OCI-LY1 (cell line): ENCODE data around the gene ENSA.
"Not testable (repeated sequence)": the region's sequence is repeated elsewhere in the genome, so short reads cannot be mapped to it uniquely, and the experiment has no call there.

Experiments used
- H2AFZ ChIP-seq: fragments of 200-600 bp; sonication (generic), shearing (Covaris generic); 2 replicates; pipeline ENCODE4 v1.6.0; 2014; ENCODE audit warnings: antibody characterized with exemption, mild to moderate bottlenecking, low read length
- H3F3A ChIP-seq: fragments of 200-600 bp; sonication (generic), shearing (Covaris generic); 2 replicates; pipeline ENCODE4 v1.6.0; 2014; ENCODE audit warnings: mild to moderate bottlenecking, antibody characterized with exemption, low read length, moderate library complexity; ENCODE audit not compliant: insufficient read depth
- H3K27ac ChIP-seq: fragments of 200-600 bp; sonication (generic); 2 replicates; pipeline ENCODE4 v1.5.1; 2014; ENCODE audit warnings: low read length, mixed run types, mild to moderate bottlenecking, low read depth; ENCODE audit not compliant: poor library complexity, severe bottlenecking
- H3K27me3 ChIP-seq: fragments of 200-600 bp; sonication (generic); 2 replicates; pipeline ENCODE4 v1.6.0; 2014; ENCODE audit warnings: antibody characterized with exemption, mild to moderate bottlenecking, low read length, moderate library complexity; ENCODE audit not compliant: insufficient read depth
- H3K36me3 ChIP-seq: fragments of 200-600 bp; sonication (generic); 2 replicates; pipeline ENCODE4 v1.6.1; 2014; ENCODE audit warnings: mild to moderate bottlenecking, antibody characterized with exemption, low read length, moderate library complexity, mixed read lengths; ENCODE audit not compliant: insufficient read depth
- H3K4me1 ChIP-seq: fragments of 200-600 bp; sonication (generic); 2 replicates; pipeline ENCODE4 v1.5.1; 2014; ENCODE audit warnings: mild to moderate bottlenecking, low read length, moderate library complexity; ENCODE audit not compliant: insufficient read depth, severe bottlenecking
- H3K4me2 ChIP-seq: fragments of 200-600 bp; sonication (generic), shearing (Covaris generic); 2 replicates; pipeline ENCODE4 v1.6.1; 2014; ENCODE audit warnings: low read length
- H3K4me3 ChIP-seq: fragments of 200-600 bp; sonication (generic); 2 replicates; pipeline ENCODE4 v1.5.1; 2014; ENCODE audit warnings: low read length, low read depth, mild to moderate bottlenecking, mixed read lengths; ENCODE audit not compliant: poor library complexity, severe bottlenecking
- H3K79me2 ChIP-seq: fragments of 200-600 bp; shearing (Covaris generic); 2 replicates; pipeline ENCODE4 v1.6.1; 2016; ENCODE audit warnings: mixed run types, low read length, mixed read lengths; ENCODE audit not compliant: insufficient read depth
- H3K9ac ChIP-seq: fragments of 200-600 bp; sonication (generic), shearing (Covaris generic); 2 replicates; pipeline ENCODE4 v1.6.1; 2014; ENCODE audit warnings: mild to moderate bottlenecking, low read length, mixed read lengths
- H3K9me2 ChIP-seq: fragments of 200-600 bp; sonication (generic), shearing (Covaris generic); 2 replicates; pipeline ENCODE4 v1.6.1; 2014; ENCODE audit warnings: low read depth, mild to moderate bottlenecking, low read length, mixed read lengths
- H3K9me3 ChIP-seq: fragments of 200-600 bp; shearing (Covaris generic); 2 replicates; pipeline ENCODE4 v1.6.1; 2014; ENCODE audit warnings: low read length, mixed read lengths
- H4K20me1 ChIP-seq: fragments of 200-600 bp; sonication (generic), shearing (Covaris generic); 2 replicates; pipeline ENCODE4 v1.6.0; 2016; ENCODE audit warnings: mild to moderate bottlenecking, low read length; ENCODE audit not compliant: insufficient read depth
- CTCF ChIP-seq: fragments of 200-600 bp; sonication (generic), shearing (Covaris generic); IDR thresholded peaks from 2 replicates; pipeline ENCODE4 v1.5.1; 2017; ENCODE audit warnings: mild to moderate bottlenecking, antibody characterized with exemption, low read length, moderate library complexity, mixed read lengths
- EZH2 ChIP-seq: fragments of 200-600 bp; sonication (generic), shearing (Covaris generic); IDR thresholded peaks from 2 replicates; pipeline ENCODE4 v1.8.0; 2017; ENCODE audit warnings: borderline replicate concordance, mixed run types, mild to moderate bottlenecking, antibody characterized with exemption, low read length, moderate library complexity, mixed read lengths

ENSA gene

GRCh38 chr1:150596095-150596892 is 33.1 kb downstream of the ENSA start:
- Histone ChIP-seq H4K20me1 (no peaks in the 10 kb centered on the region), H3K27me3 (no peaks in the 10 kb centered on the region), H3K4me2 (no peak overlapping the region), H3K9me2 (no peaks in the 10 kb centered on the region), H3F3A (no peaks in the 10 kb centered on the region), H3K79me2 (no peaks in the 10 kb centered on the region), H3K9me3 (no peaks in the 10 kb centered on the region), H3K27ac (no peak overlapping the region), H3K4me1 (no peaks in the 10 kb centered on the region), H3K36me3 (no peaks in the 10 kb centered on the region), H3K4me3 (no peak overlapping the region), H3K9ac (no peak overlapping the region), H2AFZ (no peak overlapping the region)
- TF ChIP-seq EZH2 = no peak
- no peak for TF ChIP-seq CTCF

GRCh38 chr1:150582371-150582770 is 47.0 kb downstream of the ENSA start:
- Histone ChIP-seq H3K4me2 (no peak overlapping the region), H3K4me1 (peaks cover 15% of the 10 kb centered on the region), H4K20me1 (0 out of 2 replicates have a peak, but pooled peaks cover 1% of the 10 kb centered on the region), H3K79me2 (peaks cover 20% of the 10 kb centered on the region), H3K36me3 (peaks cover 19% of the 10 kb centered on the region), H3K27ac (peak overlapping the region; percentile 29), H3K27me3 (no peaks in the 10 kb centered on the region), H3K9me2 (no peaks in the 10 kb centered on the region), H2AFZ (no peak overlapping the region), H3K9me3 (no peaks in the 10 kb centered on the region), H3K9ac (no peak overlapping the region), H3K4me3 (no peak overlapping the region), H3F3A (no peaks in the 10 kb centered on the region)
- no peak for TF ChIP-seq CTCF
- TF ChIP-seq EZH2 = no peak

- H2AFZ ChIP-seq, H3K27ac ChIP-seq, H3K9ac ChIP-seq, H3K4me3 ChIP-seq, H3F3A ChIP-seq, H3K4me2 ChIP-seq, H3K27me3 ChIP-seq, H3K9me2 ChIP-seq, H4K20me1 ChIP-seq, H3K9me3 ChIP-seq: not testable (repeated sequence)
- Histone ChIP-seq H3K79me2 (peaks cover 24% of the 10 kb centered on the region), H3K4me1 (peaks cover 19% of the 10 kb centered on the region), H3K36me3 (peaks cover 23% of the 10 kb centered on the region)
Observed at GRCh38 chr1:150581962-150582361, 47.5 kb downstream of the ENSA start.

- peaks cover 28% of the 10 kb centered on the region for H3K36me3 ChIP-seq
- peaks cover 30% of the 10 kb centered on the region for H3K79me2 ChIP-seq
- H3K4me2 ChIP-seq, H3K27me3 ChIP-seq, H3F3A ChIP-seq, H4K20me1 ChIP-seq, H3K4me3 ChIP-seq, H3K9me2 ChIP-seq, H3K9me3 ChIP-seq, H2AFZ ChIP-seq, H3K9ac ChIP-seq: not testable (repeated sequence)
- H3K4me1 ChIP-seq = peaks cover 24% of the 10 kb centered on the region
- H3K27ac ChIP-seq = peak overlapping the region; percentile 69
Observed at GRCh38 chr1:150581437-150581836, 48.0 kb downstream of the ENSA start.

GRCh38 chr1:150580966-150581365 is 48.4 kb downstream of the ENSA start:
- not testable (repeated sequence) for H3F3A ChIP-seq, H3K9me2 ChIP-seq, H3K9ac ChIP-seq, H3K9me3 ChIP-seq, H3K4me2 ChIP-seq, H2AFZ ChIP-seq, H4K20me1 ChIP-seq, H3K27me3 ChIP-seq, H3K4me3 ChIP-seq
- Histone ChIP-seq H3K4me1 (peaks cover 29% of the 10 kb centered on the region), H3K27ac (peak overlapping the region; percentile 69), H3K79me2 (peaks cover 34% of the 10 kb centered on the region), H3K36me3 (peaks cover 33% of the 10 kb centered on the region)
